HG03103 (cell line): ENCODE data around the gene TEDC1.
A peak's percentile ranks its signal among the peaks of the same experiment; 100 is the strongest.

Source experiments
- ATAC-seq: cut with Tn5 transposase; IDR thresholded peaks from one replicate; pipeline ENCODE4 v1.9.1; 2021; ENCODE audit warnings: low read depth; ENCODE audit not compliant: unreplicated experiment

The TEDC1 gene

GRCh38 chr14:105490572-105491365, at the start of gene TEDC1:
Gene TEDC1, plus strand, starts transcription at chr14:105491246. Its CDS starts 130 bp downstream, at chr14:105491376.
- peak; percentile 52 for ATAC-seq

GRCh38 chr14:105442125-105442524, 48.9 kb upstream of the TEDC1 start:
- no peak for ATAC-seq

GRCh38 chr14:105442834-105443233, 48.2 kb upstream of the TEDC1 start:
- ATAC-seq, result no peak

- no peak for ATAC-seq
Observed at GRCh38 chr14:105444859-105445258, 46.2 kb upstream of the TEDC1 start.

- ATAC-seq, result no peak
Observed at GRCh38 chr14:105445290-105445689, 45.8 kb upstream of the TEDC1 start.

- no peak for ATAC-seq
Observed at GRCh38 chr14:105445901-105446845, 44.9 kb upstream of the TEDC1 start.

- no peak for ATAC-seq
Observed at GRCh38 chr14:105446971-105447370, 44.1 kb upstream of the TEDC1 start.

- no peak for ATAC-seq
Observed at GRCh38 chr14:105447651-105448640, 43.1 kb upstream of the TEDC1 start.

- peak; percentile 61 for ATAC-seq
Observed at GRCh38 chr14:105448706-105449111, 42.3 kb upstream of the TEDC1 start.

- ATAC-seq, result no peak
Observed at GRCh38 chr14:105449276-105450122, 41.5 kb upstream of the TEDC1 start.

- no peak for ATAC-seq
Observed at GRCh38 chr14:105450123-105450505, 40.9 kb upstream of the TEDC1 start.

GRCh38 chr14:105450864-105451720, 40.0 kb upstream of the TEDC1 start:
- no peak for ATAC-seq

- ATAC-seq, result no peak
Observed at GRCh38 chr14:105452963-105453362, 38.1 kb upstream of the TEDC1 start.

- ATAC-seq, result no peak
Observed at GRCh38 chr14:105453847-105454246, 37.2 kb upstream of the TEDC1 start.

- ATAC-seq, result no peak
Observed at GRCh38 chr14:105455086-105455640, 35.9 kb upstream of the TEDC1 start.

GRCh38 chr14:105455766-105456660, 35.0 kb upstream of the TEDC1 start:
- no peak for ATAC-seq
